Vagina (tissue), 2 donors: Measurements from ENCODE around the gene PIP5K1C.

ENCODE experiments used
- CTCF ChIP-seq, 3 experiments: fragments of 450-650 bp in 2 of 3; fragments of 200-600 bp in 1 of 3; sonication (generic) in 1 of 3; IDR thresholded peaks; one replicate each; pipeline ENCODE4 v1.5.1; 2017 to 2019; ENCODE audit warnings: antibody characterized with exemption in 3 of 3, mild to moderate bottlenecking in 2 of 3, moderate library complexity in 2 of 3
- POLR2A ChIP-seq, 2 donors: fragments of 450-650 bp; IDR thresholded peaks; one replicate each; pipeline ENCODE4 v1.6.1; 2017; ENCODE audit warnings: antibody characterized with exemption in 2 of 2, mild to moderate bottlenecking in 2 of 2, moderate library complexity in 2 of 2

GRCh38 chr19:3679138-3679537 is 21.1 kb downstream of the PIP5K1C start:
- TF ChIP-seq CTCF (IDR thresholded peaks at IDR 0.05) (no peak), POLR2A (IDR thresholded peaks at IDR 0.05) (no peak)
